ENCODE measurements around the gene C3orf62.
"Not testable (repeated sequence)": the region's sequence is repeated elsewhere in the genome, so short reads cannot be mapped to it uniquely, and the experiment has no call there.

C3orf62 gene

DNA sequence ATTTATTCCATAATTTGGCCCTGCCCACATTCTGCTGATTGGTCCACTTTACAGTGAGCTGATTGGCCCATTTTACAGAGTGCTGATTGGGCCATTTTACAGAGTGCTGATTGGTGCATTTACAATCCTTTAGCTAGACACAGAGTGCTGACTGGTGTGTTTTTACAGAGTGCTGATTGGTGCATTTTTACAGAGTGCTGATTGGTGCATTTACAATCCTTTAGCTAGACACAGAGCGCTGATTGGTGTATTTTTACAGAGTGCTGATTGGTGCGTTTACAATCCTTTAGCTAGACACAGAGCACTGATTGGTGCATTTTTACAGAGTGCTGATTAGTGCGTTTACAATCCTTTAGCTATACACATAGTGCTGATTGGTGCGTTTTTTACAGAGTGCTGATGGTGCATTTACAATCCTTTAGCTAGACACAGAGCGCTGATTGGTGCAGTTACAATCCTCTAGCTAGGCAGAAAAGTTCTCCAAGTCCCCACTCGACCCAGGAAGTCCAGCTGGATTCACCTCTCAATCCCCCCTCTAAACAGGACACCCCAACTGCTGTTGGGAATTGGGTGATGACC lies 56.0 kb downstream of the C3orf62 start:
- H3K27me3 ChIP-seq (ENCODE audit: insufficient read depth, low read length); H3K4me1 ChIP-seq (ENCODE audit: insufficient read depth, low read length); H3K4me3 ChIP-seq (ENCODE audit: low read length); H3K9me3 ChIP-seq (ENCODE audit: low read length); H3K36me3 ChIP-seq (ENCODE audit: insufficient read depth, low read length); H2AFZ ChIP-seq (ENCODE audit: low read depth, low read length): not testable (repeated sequence)

DNA sequence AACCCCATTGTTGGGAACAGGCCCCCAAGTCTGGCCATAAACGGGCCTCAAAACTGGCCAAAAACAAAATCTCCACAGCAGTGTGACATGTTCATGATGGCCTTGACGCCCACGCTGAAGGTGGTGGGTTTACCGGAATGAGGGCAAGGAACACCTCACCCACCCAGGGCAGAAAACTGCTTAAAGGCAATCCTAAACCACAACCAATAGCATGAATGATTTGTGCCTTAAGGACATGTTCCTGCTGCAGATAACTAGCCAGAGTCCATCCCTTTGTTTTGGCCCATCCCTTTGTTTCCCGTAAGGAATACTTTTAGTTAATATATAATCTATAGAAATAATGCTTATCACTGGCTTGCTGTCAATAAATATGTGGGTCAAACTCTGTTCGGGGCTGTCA lies 57.9 kb downstream of the C3orf62 start:
- H3K9me3 ChIP-seq (ENCODE audit: low read length) = peaks cover 7% of the 10 kb centered on the region
- H3K27me3 ChIP-seq (ENCODE audit: insufficient read depth, low read length) = no peaks in the 10 kb centered on the region
- H3K4me3 ChIP-seq (ENCODE audit: low read length) = no peak overlapping the region
- no peaks in the 10 kb centered on the region for H3K36me3 ChIP-seq (ENCODE audit: insufficient read depth, low read length)
- H3K4me1 ChIP-seq (ENCODE audit: insufficient read depth, low read length) = no peaks in the 10 kb centered on the region
- no peak overlapping the region for H2AFZ ChIP-seq (ENCODE audit: low read depth, low read length)
